HL-60/S4 (cell line): ENCODE data around the gene GPR42.
"Not testable (repeated sequence)": the region's sequence is repeated elsewhere in the genome, so short reads cannot be mapped to it uniquely, and the experiment has no call there.

Experiments
- in situ Hi-C: fragments of 300-500 bp; cut with MboI; formaldehyde crosslinking; loops from 2 replicates; pipeline ENCODE4 v1.14.3; 2022; ENCODE audit warnings: low sequenced_read_pairs

GPR42 gene

DNA sequence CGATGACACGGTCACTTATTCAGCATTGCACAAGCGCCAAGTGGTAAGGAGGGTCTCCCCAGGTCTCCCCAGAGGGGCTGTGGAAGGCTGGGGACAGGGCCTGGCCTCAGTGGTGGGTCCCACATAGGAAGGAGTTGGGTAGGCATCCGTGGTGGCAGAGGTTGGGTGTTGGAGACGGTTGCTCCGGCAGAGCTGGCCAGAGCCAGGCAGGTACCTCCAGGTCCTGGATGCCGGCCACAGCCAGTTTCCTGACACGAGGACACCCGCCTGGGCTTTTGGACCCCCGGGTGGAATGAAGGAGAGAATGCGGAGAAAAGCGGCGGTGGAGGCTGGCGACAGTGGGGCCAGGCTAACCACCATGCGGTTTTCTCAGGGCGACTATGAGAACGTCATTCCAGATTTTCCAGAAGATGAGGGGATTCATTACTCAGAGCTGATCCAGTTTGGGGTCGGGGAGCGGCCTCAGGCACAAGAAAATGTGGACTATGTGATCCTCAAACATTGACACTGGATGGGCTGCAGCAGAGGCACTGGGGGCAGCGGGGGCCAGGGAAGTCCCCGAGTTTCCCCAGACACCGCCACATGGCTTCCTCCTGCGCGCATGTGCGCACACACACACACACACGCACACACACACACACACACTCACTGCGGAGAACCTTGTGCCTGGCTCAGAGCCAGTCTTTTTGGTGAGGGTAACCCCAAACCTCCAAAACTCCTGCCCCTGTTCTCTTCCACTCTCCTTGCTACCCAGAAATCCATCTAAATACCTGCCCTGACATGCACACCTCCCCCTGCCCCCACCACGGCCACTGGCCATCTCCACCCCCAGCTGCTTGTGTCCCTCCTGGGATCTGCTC lies 24.4 kb upstream of the GPR42 start:
- in situ Hi-C loops = loop anchor here (10.0 kb wide), 1 partner anchor 118 kb away; no protein-coding TSS in a partner anchor

DNA sequence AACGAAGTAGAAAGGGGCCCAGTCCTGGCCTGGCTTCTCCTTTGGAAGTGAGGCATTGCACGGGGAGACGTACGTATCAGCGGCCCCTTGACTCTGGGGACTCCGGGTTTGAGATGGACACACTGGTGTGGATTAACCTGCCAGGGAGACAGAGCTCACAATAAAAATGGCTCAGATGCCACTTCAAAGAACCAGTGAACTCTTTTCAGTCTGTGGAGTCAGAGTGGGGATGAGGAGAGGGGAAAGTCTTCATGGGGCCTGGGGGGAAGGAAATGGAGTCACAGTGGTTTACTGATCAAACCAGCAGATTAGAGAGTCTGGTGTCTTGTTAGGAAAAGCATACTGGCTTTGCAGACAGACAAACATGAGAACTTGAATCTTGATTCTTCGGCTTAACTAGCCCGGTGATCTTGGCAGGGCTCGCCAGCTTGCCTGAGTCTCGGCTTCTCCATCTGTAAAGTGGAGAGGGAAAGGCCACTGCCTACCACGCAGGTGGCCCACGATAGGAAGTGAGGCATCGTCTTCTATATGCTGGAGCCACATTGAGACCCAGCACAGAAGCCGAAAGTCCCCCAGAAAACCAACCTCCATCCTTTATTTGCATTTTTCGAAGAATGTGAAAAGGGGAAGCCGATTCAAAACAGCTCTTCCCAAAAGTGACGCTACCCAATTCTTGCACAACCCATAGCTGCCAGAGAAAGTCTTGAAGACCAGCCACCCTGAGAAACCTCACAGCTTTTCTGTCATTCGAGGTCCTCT lies 23.5 kb upstream of the GPR42 start, which contains the start of gene FFAR1:
Gene FFAR1, plus strand, starts transcription at position 732 of the 759 bp plus-strand sequence. CDS start 3,650 bp downstream, outside the sequence.
- in situ Hi-C loops = loop anchor here (10.0 kb wide), 1 partner anchor 117 kb away; no protein-coding TSS in a partner anchor

DNA sequence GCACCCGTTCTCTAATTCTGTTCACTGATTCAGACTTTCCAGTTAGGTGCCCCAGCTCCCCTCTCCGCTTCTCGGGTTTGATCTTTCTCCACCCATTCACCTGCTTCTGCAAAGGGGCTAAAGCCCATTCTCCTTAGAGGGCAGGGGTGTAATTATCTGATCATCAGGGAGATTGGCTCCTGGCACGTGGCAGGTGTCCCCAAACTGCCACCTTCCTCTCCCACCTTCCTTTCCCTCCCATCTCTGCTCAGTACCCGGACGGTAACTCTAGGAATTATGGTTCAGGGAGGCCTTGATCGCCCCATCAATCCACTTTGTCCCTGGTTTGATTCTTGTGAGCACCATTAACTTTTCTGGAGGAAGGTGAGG lies 23.0 kb upstream of the GPR42 start:
- in situ Hi-C loops = loop anchor here (10.0 kb wide), 1 partner anchor 117 kb away; no protein-coding TSS in a partner anchor

DNA sequence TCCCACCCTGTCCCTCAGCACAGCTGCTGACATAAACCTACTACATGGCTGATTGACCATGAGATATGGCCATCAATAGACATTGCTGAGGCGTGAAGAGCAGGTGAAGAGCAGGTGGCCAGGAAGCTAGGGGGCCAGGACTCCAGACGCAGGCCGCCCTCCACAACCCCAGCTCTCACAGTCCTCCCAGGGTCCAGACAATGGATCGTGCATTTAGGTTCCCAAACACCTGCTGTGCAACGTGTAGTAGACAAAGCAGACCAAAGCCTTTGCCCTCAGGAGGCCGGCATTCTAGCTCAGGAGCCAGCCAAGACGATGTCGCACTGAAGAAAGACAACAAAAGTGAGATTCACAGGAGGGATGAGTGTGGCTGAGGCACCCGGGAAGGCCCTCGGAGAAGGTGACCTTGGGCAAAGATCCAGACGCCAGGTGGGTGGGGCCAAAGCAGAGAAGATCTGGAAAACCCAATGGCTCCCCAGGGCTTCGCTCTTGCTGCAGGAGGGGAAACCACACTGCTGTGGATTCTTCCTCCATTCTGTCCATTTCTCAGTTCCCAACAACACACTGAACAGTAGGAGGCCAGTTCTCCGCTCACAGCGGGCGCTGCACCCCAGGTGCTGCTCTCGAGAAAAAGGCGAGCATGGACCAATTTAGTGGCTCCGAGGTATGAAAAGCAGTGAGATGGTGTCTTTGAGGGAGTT lies 21.8 kb upstream of the GPR42 start:
- in situ Hi-C loops = loop anchor here (10.0 kb wide), 1 partner anchor 116 kb away; no protein-coding TSS in a partner anchor

DNA sequence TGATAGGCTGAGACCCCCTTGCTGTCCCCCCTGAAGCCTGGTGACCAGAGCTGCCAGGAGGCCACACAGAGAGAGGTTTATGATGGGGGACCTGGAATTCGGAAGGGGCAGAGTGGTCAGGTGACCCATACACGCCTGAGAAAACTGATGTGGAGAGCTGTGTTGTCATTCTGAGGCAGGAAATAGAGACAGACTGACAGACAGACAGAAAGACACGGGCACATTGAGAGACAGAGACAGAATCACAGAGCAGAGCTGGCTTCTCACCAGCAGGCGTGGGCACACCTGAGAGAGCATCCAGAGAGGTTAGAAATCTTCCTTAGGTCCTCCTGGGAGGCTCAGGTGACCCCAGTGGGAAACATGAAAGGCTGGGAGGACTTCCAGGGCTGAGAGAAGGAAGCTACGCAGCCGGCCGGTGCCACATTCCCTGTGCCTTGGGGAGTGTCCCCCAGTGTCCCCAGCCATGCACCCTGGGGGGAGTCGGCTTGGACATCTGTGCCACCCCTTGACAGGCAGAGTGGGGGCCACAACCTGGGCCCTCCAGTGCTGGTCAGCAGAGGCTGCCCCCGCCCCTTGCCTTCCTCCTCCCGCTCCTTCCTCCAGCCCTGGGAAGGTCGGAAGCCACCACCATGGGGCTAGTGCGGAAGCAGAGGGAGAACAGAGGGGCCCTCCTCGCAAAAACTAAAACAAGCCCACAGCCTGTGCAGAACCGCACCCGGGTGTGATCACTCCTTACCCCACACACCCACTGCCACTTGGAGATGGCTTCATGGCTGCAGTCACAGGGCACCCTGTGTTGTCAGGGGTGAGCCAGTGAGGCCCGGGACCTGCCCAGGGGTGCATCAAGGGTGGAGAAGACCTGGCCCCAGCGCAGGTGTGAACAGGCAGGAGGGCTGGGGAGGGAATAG lies 21.0 kb upstream of the GPR42 start:
- in situ Hi-C loops = loop anchor here (10.0 kb wide), 1 partner anchor 115 kb away; no protein-coding TSS in a partner anchor

DNA sequence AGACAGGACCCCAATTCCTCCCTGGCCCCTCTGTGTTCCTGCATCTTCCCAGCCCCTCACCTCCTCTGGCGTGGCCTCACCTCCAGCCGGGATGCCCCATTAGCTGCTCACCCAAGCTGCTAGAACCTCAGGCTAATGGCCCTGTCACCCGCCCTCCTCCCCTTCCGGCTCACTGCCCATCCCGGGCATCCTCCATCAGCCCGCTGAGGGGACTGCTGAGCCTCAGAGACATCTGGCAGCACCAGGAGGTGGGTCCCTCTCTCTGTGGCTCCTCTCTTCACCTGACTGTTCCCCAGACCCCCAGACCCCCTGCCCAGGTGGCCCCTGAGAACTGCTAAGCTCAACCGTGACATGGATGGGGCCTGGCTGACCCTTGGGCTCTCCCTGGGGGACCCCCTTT lies 20.3 kb upstream of the GPR42 start:
- in situ Hi-C loops = no loop called here

DNA sequence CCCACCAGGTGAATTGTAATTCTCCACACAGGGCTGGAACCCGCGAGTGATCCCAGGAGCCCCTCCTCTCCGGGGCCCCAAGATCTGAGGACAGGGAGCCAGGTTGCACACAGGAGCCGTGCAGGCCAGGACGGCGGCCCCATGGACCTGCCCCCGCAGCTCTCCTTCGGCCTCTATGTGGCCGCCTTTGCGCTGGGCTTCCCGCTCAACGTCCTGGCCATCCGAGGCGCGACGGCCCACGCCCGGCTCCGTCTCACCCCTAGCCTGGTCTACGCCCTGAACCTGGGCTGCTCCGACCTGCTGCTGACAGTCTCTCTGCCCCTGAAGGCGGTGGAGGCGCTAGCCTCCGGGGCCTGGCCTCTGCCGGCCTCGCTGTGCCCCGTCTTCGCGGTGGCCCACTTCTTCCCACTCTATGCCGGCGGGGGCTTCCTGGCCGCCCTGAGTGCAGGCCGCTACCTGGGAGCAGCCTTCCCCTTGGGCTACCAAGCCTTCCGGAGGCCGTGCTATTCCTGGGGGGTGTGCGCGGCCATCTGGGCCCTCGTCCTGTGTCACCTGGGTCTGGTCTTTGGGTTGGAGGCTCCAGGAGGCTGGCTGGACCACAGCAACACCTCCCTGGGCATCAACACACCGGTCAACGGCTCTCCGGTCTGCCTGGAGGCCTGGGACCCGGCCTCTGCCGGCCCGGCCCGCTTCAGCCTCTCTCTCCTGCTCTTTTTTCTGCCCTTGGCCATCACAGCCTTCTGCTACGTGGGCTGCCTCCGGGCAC lies 19.3 kb upstream of the GPR42 start:
- in situ Hi-C loops = no loop called here

DNA sequence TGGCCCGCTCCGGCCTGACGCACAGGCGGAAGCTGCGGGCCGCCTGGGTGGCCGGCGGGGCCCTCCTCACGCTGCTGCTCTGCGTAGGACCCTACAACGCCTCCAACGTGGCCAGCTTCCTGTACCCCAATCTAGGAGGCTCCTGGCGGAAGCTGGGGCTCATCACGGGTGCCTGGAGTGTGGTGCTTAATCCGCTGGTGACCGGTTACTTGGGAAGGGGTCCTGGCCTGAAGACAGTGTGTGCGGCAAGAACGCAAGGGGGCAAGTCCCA lies 18.8 kb upstream of the GPR42 start:
- in situ Hi-C loops = no loop called here

DNA sequence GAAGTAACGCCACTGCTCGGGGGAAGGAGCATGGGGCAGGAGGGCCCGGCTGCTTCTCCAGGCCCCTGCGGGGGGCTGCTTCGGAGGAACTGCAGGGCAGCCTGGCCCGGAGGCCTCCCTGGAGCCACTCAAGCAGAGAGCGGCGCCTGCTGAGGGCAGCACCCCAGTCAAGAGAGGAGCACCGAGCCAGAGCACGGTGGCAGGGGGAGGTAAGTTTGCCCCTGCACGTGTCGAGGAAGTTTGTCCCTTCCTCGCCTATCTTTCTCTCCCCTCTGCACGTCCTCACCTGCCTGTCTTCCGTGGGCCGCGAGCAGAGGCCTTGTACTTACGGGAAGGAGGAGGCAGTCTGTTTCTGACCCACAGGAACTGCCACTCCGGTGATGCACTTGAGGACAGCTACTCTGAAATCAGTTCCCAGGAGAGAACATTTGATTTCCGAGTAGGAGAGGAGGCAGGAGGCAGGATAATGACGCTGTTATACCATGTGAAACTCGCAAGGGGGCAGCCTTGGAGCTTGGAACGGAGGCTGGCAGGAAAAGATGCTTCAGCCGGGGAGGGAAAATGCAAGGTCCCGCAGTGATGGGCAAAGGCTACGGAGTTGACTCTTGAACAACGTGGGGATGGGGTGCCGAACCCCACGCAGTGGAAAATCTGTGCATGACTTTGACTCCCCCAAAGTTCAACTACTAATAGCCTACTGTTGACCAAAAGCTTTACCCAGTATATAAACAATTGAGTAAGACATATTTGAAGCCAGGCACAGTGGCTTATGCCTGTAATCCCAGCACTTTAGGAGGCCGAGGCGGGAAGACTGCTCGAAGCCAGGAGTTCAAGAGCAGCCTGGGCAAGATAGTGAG lies 18.2 kb upstream of the GPR42 start:
- in situ Hi-C loops = no loop called here

DNA sequence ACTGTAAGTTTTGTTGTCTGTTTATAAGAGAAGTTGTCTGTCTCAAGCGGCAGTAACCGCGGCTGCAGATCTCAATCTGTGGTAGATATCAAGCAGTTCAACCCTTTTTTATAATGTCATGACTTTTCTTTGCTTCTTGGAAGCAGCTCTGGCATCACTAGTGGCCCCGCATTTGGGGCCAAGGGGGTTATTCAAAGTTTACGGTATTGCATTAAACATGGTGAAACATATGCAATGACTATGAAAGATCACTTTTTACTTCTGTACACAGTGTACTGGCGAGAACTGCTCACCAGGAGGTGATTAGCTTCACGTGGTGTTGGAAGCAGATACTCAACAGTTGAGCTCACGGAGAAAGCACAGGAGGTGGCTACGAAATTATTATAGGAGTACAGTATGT lies 17.2 kb upstream of the GPR42 start:
- in situ Hi-C loops = no loop called here

DNA sequence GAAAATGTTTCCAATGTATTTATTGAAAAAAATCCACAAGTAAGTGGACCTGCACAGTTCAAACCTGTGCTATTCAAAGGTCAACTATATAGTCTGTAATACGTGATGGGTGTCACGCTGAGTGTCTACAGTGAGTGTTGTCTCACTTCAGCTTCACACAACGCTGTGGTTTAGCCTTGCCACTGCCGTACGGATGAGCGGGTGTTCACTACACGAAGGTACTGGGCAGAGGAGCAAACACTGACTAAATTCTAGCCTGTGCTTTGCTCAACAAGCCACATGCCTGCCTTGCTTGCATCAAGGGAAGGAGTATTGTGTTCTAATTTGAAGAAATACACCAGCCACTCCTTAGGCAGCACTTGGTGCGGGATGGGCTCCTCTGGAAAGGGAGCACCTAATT lies 16.0 kb upstream of the GPR42 start:
- in situ Hi-C loops = no loop called here

DNA sequence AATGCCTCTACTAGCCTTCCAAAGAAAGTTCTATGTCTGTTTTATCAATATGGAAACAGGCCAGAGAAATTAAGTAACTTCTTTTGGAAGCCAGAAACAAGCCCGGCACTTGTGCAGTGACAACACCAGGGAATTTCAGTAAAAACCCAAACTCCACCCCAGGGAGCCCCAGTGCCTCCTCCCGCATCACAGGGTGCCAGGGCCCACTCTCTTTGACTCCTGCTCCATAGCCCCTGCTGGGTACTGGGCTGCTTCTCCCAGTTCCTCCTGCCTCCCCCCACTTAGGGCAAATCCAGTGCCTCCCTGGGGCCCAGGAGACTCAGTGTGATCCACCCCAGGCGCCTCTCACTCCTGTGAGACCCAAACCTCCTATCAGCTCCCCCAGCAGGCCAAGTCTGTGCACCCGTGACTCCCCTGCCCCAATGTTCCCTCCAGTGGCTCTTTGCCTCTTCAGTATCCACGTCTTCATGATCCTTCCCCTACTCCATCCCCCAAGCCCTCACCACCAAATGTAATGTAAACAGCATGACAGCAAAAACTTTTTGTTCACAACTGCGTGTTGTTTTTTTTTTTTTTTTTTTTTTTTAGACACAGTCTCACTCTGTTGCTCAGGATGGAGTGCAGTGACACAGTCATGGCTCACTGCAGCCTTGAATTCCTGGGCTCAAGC lies 14.9 kb upstream of the GPR42 start:
- in situ Hi-C loops = no loop called here

DNA sequence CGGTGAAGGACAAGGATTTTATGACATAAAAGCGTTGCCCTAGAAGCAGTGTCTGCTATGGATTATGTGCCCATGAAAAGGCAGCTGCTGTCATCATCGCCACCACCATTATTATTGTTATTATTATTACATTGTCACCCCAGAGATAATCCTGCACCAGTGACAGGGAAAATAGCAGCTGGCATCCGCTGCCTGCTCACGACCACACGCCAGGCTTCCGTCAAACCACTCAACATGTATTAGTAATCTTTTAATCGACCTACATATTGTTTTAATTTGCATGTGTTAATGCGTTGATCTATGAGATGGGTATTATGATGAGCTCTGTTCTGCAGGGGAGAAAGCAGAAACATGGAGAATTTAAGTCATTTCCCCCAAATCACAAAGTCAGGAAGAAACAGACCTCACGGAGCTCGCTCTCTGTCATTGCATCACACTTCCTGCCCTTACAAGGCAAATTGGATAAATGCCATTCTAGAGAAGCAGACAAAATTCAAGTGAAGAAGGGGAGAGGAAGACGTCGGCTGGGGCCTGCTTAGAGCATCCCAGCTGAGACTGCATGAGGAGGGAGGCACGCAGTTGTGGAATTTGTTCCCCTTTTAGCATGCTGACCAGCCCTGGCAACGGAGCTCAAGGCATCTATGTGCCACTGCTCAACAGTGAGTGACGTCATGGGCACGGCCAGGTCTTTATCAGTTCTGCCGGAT lies 12.8 kb upstream of the GPR42 start, which contains the start of gene FFAR3:
Gene FFAR3, plus strand, starts transcription at position 594 of the 707 bp plus-strand sequence. CDS start 431 bp downstream, outside the sequence.
- in situ Hi-C loops = no loop called here

DNA sequence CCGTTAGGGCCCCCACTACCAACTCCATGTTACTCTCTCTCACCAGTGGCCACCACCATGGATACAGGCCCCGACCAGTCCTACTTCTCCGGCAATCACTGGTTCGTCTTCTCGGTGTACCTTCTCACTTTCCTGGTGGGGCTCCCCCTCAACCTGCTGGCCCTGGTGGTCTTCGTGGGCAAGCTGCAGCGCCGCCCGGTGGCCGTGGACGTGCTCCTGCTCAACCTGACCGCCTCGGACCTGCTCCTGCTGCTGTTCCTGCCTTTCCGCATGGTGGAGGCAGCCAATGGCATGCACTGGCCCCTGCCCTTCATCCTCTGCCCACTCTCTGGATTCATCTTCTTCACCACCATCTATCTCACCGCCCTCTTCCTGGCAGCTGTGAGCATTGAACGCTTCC lies 12.0 kb upstream of the GPR42 start:
- in situ Hi-C loops = not testable (repeated sequence)

DNA sequence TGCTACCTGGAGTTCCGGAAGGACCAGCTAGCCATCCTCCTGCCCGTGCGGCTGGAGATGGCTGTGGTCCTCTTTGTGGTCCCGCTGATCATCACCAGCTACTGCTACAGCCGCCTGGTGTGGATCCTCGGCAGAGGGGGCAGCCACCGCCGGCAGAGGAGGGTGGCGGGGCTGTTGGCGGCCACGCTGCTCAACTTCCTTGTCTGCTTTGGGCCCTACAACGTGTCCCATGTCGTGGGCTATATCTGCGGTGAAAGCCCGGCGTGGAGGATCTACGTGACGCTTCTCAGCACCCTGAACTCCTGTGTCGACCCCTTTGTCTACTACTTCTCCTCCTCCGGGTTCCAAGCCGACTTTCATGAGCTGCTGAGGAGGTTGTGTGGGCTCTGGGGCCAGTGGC lies 11.5 kb upstream of the GPR42 start:
- in situ Hi-C loops = not testable (repeated sequence)

DNA sequence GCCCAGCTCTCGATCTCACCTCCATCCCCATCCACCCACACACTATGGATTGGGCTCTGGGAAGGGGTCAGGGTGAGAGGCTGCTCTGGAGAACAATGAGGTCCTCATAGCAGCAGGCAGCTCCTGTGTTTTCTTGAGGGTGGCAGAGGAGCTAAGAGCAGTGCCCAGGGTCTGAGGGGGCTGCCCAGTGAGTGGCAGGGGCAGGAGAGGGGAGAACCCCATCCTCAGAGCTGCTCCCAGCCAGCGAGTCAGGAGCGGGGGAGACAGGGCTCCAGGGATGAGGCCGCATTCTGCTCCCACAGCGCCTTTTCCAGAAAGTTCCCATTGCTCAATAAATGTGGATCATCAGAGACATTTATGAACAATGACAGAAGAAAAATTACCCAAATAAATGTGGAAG lies 10.8 kb upstream of the GPR42 start:
- in situ Hi-C loops = not testable (repeated sequence)

DNA sequence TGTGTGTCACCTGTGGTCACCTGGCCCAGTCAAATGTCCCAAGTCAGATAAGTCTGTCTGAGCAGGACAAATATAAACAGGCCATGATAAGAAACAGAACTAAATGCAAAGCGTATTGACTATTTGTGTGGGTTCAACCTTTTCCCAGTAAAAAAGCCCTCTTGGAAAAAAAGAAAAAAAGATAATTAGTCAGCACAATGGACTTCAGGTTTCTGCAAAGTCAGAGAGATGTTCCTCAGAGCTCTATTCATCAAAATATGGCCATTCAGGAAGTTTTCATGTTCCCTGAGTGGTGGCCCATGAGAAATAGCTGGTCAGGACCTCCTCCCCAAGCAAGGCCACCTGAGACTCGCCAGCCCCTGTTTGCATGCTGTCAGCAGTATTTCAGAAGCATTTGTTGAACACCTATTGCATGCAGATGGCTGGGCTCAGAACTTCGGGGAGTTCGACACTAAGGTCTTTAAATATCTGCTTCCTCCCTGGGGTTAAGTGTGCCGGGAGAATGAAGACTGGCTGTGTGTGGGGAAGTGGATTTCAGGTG lies 9.9 kb upstream of the GPR42 start:
- in situ Hi-C loops = no loop called here
